ENCODE measurements around the gene GALNT17.

Gene GALNT17

GRCh38 chr7:71712653-71713180, 580.8 kb downstream of the GALNT17 start:
- ATAC-seq (ENCODE audit: insufficient read depth, low read depth) (no peak), DNase-seq (no peak)
- Histone ChIP-seq H3K4me1 (ENCODE audit: insufficient read depth, low read length) (no peaks in the 10 kb centered on the region), H3K9ac (ENCODE audit: low read depth, low read length) (no peak overlapping the region), H3K4me3 (ENCODE audit: low read depth in 1 of 2, low read length in 2 of 2) (no peak overlapping the region), H2AFZ (ENCODE audit: low read depth, low read length) (no peak overlapping the region), H4K20me1 (ENCODE audit: insufficient read depth, low read length) (no peaks in the 10 kb centered on the region), H3K9me3 (ENCODE audit: insufficient read depth, low read length, severe bottlenecking) (no peaks in the 10 kb centered on the region), H3K79me2 (ENCODE audit: insufficient read depth, low read length) (no peaks in the 10 kb centered on the region), H3K27ac (ENCODE audit: low read length) (no peak overlapping the region), H3K4me2 (ENCODE audit: insufficient read depth, low read length) (no peak overlapping the region), H3K36me3 (ENCODE audit: insufficient read depth, low read length) (no peaks in the 10 kb centered on the region), H3K27me3 (ENCODE audit: insufficient read depth, low read length, poor library complexity) (no peaks in the 10 kb centered on the region)
- TF ChIP-seq EZH2 (IDR thresholded peaks at IDR 0.05; ENCODE audit: borderline replicate concordance, low read depth, low read length, severe bottlenecking) (no peak), CTCF (IDR thresholded peaks at IDR 0.05; ENCODE audit: borderline replicate concordance, extremely low read depth, low read length, poor library complexity, severe bottlenecking) (no peak)

- Histone ChIP-seq H3K79me2 (ENCODE audit: insufficient read depth, low read length) (no peaks in the 10 kb centered on the region), H3K27ac (ENCODE audit: low read length) (no peak overlapping the region), H2AFZ (ENCODE audit: low read depth, low read length) (no peak overlapping the region), H3K4me3 (ENCODE audit: low read depth in 1 of 2, low read length in 2 of 2) (no peak overlapping the region), H3K36me3 (ENCODE audit: insufficient read depth, low read length) (no peaks in the 10 kb centered on the region), H4K20me1 (ENCODE audit: insufficient read depth, low read length) (no peaks in the 10 kb centered on the region), H3K4me2 (ENCODE audit: insufficient read depth, low read length) (no peak overlapping the region), H3K9ac (ENCODE audit: low read depth, low read length) (no peak overlapping the region), H3K4me1 (ENCODE audit: insufficient read depth, low read length) (no peaks in the 10 kb centered on the region), H3K9me3 (ENCODE audit: insufficient read depth, low read length, severe bottlenecking) (peaks cover 3% of the 10 kb centered on the region), H3K27me3 (ENCODE audit: insufficient read depth, low read length, poor library complexity) (no peaks in the 10 kb centered on the region)
- DNase-seq (no peak), ATAC-seq (ENCODE audit: insufficient read depth, low read depth) (no peak)
- TF ChIP-seq EZH2 (IDR thresholded peaks at IDR 0.05; ENCODE audit: borderline replicate concordance, low read depth, low read length, severe bottlenecking) (no peak), CTCF (IDR thresholded peaks at IDR 0.05; ENCODE audit: borderline replicate concordance, extremely low read depth, low read length, poor library complexity, severe bottlenecking) (no peak)
Observed at GRCh38 chr7:71716690-71717089, 584.7 kb downstream of the GALNT17 start.

- no peak for ATAC-seq (ENCODE audit: insufficient read depth, low read depth)
- TF ChIP-seq CTCF (IDR thresholded peaks at IDR 0.05; ENCODE audit: borderline replicate concordance, extremely low read depth, low read length, poor library complexity, severe bottlenecking) (no peak), EZH2 (IDR thresholded peaks at IDR 0.05; ENCODE audit: borderline replicate concordance, low read depth, low read length, severe bottlenecking) (no peak)
- no peaks in the 10 kb centered on the region for H3K79me2 ChIP-seq (ENCODE audit: insufficient read depth, low read length)
- no peak overlapping the region for H3K27ac ChIP-seq (ENCODE audit: low read length)
- no peaks in the 10 kb centered on the region for H4K20me1 ChIP-seq (ENCODE audit: insufficient read depth, low read length)
- H3K4me2 ChIP-seq (ENCODE audit: insufficient read depth, low read length), result no peak overlapping the region
- H2AFZ ChIP-seq (ENCODE audit: low read depth, low read length), result no peak overlapping the region
- no peak overlapping the region for H3K9ac ChIP-seq (ENCODE audit: low read depth, low read length)
- no peaks in the 10 kb centered on the region for H3K27me3 ChIP-seq (ENCODE audit: insufficient read depth, low read length, poor library complexity)
- H3K36me3 ChIP-seq (ENCODE audit: insufficient read depth, low read length), result no peaks in the 10 kb centered on the region
- no peak overlapping the region for H3K4me3 ChIP-seq (ENCODE audit: low read depth in 1 of 2, low read length in 2 of 2)
- DNase-seq, result no peak
- no peaks in the 10 kb centered on the region for H3K4me1 ChIP-seq (ENCODE audit: insufficient read depth, low read length)
- peaks cover 3% of the 10 kb centered on the region for H3K9me3 ChIP-seq (ENCODE audit: insufficient read depth, low read length, severe bottlenecking)
Observed at GRCh38 chr7:71718563-71718962, 586.6 kb downstream of the GALNT17 start.

GRCh38 chr7:71721742-71722141, 589.8 kb downstream of the GALNT17 start:
- no peaks in the 10 kb centered on the region for H3K4me1 ChIP-seq (ENCODE audit: insufficient read depth, low read length)
- H3K79me2 ChIP-seq (ENCODE audit: insufficient read depth, low read length), result no peaks in the 10 kb centered on the region
- DNase-seq (no peak), ATAC-seq (ENCODE audit: insufficient read depth, low read depth) (no peak)
- no peaks in the 10 kb centered on the region for H3K27me3 ChIP-seq (ENCODE audit: insufficient read depth, low read length, poor library complexity)
- H3K4me2 ChIP-seq (ENCODE audit: insufficient read depth, low read length), result no peak overlapping the region
- TF ChIP-seq EZH2 (IDR thresholded peaks at IDR 0.05; ENCODE audit: borderline replicate concordance, low read depth, low read length, severe bottlenecking) (no peak), CTCF (IDR thresholded peaks at IDR 0.05; ENCODE audit: borderline replicate concordance, extremely low read depth, low read length, poor library complexity, severe bottlenecking) (no peak)
- H2AFZ ChIP-seq (ENCODE audit: low read depth, low read length), result no peak overlapping the region
- H3K9me3 ChIP-seq (ENCODE audit: insufficient read depth, low read length, severe bottlenecking), result peaks cover 3% of the 10 kb centered on the region
- no peaks in the 10 kb centered on the region for H4K20me1 ChIP-seq (ENCODE audit: insufficient read depth, low read length)
- H3K4me3 ChIP-seq (ENCODE audit: low read depth in 1 of 2, low read length in 2 of 2), result no peak overlapping the region
- H3K27ac ChIP-seq (ENCODE audit: low read length), result no peak overlapping the region
- no peaks in the 10 kb centered on the region for H3K36me3 ChIP-seq (ENCODE audit: insufficient read depth, low read length)
- H3K9ac ChIP-seq (ENCODE audit: low read depth, low read length), result no peak overlapping the region

Measured in DND-41 (cell line).